Activated T-cell treated with anti-CD3 and anti-CD28 coated beads for 1 hour (primary cell): ENCODE data around the gene ZNF419.

ENCODE experiments used
- DNase-seq: peaks from one replicate; pipeline ENCODE4 v3.0.0-alpha.2; 2020; ENCODE audit warnings: low read depth

Gene ZNF419

DNA sequence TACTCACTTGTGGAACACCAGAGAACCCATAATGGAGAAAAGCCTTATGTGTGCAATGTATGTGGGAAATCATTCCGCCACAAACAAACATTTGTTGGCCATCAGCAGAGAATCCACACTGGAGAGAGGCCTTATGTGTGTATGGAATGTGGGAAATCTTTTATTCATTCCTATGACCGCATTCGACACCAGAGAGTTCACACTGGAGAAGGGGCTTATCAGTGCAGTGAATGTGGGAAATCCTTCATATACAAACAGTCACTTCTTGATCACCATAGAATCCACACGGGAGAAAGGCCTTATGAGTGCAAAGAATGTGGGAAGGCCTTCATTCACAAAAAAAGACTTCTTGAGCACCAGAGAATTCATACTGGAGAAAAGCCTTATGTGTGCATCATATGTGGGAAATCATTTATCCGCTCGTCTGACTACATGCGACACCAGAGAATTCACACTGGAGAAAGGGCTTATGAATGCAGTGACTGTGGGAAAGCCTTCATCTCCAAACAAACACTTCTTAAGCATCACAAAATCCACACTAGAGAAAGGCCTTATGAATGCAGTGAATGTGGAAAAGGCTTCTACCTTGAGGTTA, 50.5 kb downstream of the ZNF419 start:
- DNase-seq: no peak
